ENCODE measurements around the gene AIG1. TPM values are rescaled to one million over a fixed set of nuclear protein-coding genes. Genes with fewer than 3 reads are reported as not detected.

The AIG1 gene
- total RNA-seq, 1 donor from 2014 or later, result 17.5 TPM

- TF ChIP-seq CTCF (IDR thresholded peaks at IDR 0.05; ENCODE audit: unreplicated experiment), result no peak
- DNase-seq (ENCODE audit: low spot score), result no peak
- H3K27me3 Mint-ChIP-seq (ENCODE audit: unreplicated experiment), result no peaks in the 10 kb centered on the region
- no peaks in the 10 kb centered on the region for H3K4me1 Mint-ChIP-seq (ENCODE audit: unreplicated experiment)
- no peak overlapping the region for H3K4me3 Mint-ChIP-seq (ENCODE audit: unreplicated experiment)
- no peaks in the 10 kb centered on the region for H3K9me3 Mint-ChIP-seq (ENCODE audit: unreplicated experiment)
- no peaks in the 10 kb centered on the region for H3K36me3 Mint-ChIP-seq (ENCODE audit: low read depth, unreplicated experiment)
- no peak overlapping the region for H3K27ac Mint-ChIP-seq (ENCODE audit: unreplicated experiment)
These were observed 301.0 kb downstream of the AIG1 start for GRCh38 chr6:143361536-143362191.

- TF ChIP-seq CTCF (IDR thresholded peaks at IDR 0.05; ENCODE audit: unreplicated experiment), result no peak
- DNase-seq (ENCODE audit: low spot score), result no peak
- Mint-ChIP-seq H3K4me1 (ENCODE audit: unreplicated experiment) (no peaks in the 10 kb centered on the region), H3K9me3 (ENCODE audit: unreplicated experiment) (no peaks in the 10 kb centered on the region), H3K36me3 (ENCODE audit: low read depth, unreplicated experiment) (no peaks in the 10 kb centered on the region), H3K4me3 (ENCODE audit: unreplicated experiment) (no peak overlapping the region), H3K27ac (ENCODE audit: unreplicated experiment) (no peak overlapping the region), H3K27me3 (ENCODE audit: unreplicated experiment) (no peaks in the 10 kb centered on the region)
These were observed 301.5 kb downstream of the AIG1 start for GRCh38 chr6:143362192-143362558.

GRCh38 chr6:143363299-143363698 is 302.6 kb downstream of the AIG1 start:
- DNase-seq (ENCODE audit: low spot score), result no peak
- Mint-ChIP-seq H3K4me1 (ENCODE audit: unreplicated experiment) (peaks cover 5% of the 10 kb centered on the region), H3K27me3 (ENCODE audit: unreplicated experiment) (no peaks in the 10 kb centered on the region), H3K27ac (ENCODE audit: unreplicated experiment) (no peak overlapping the region), H3K9me3 (ENCODE audit: unreplicated experiment) (no peaks in the 10 kb centered on the region), H3K4me3 (ENCODE audit: unreplicated experiment) (no peak overlapping the region), H3K36me3 (ENCODE audit: low read depth, unreplicated experiment) (no peaks in the 10 kb centered on the region)
- no peak for TF ChIP-seq CTCF (IDR thresholded peaks at IDR 0.05; ENCODE audit: unreplicated experiment)

GRCh38 chr6:143368426-143368825 is 307.7 kb downstream of the AIG1 start:
- H3K27me3 Mint-ChIP-seq (ENCODE audit: unreplicated experiment), result no peaks in the 10 kb centered on the region
- no peak for TF ChIP-seq CTCF (IDR thresholded peaks at IDR 0.05; ENCODE audit: unreplicated experiment)
- no peaks in the 10 kb centered on the region for H3K36me3 Mint-ChIP-seq (ENCODE audit: low read depth, unreplicated experiment)
- H3K9me3 Mint-ChIP-seq (ENCODE audit: unreplicated experiment), result no peaks in the 10 kb centered on the region
- no peak for DNase-seq (ENCODE audit: low spot score)
- no peak overlapping the region for H3K27ac Mint-ChIP-seq (ENCODE audit: unreplicated experiment)
- no peak overlapping the region for H3K4me3 Mint-ChIP-seq (ENCODE audit: unreplicated experiment)
- peaks cover 6% of the 10 kb centered on the region for H3K4me1 Mint-ChIP-seq (ENCODE audit: unreplicated experiment)

- H3K27me3 Mint-ChIP-seq (ENCODE audit: unreplicated experiment), result no peaks in the 10 kb centered on the region
- no peaks in the 10 kb centered on the region for H3K9me3 Mint-ChIP-seq (ENCODE audit: unreplicated experiment)
- H3K4me1 Mint-ChIP-seq (ENCODE audit: unreplicated experiment), result peaks cover 6% of the 10 kb centered on the region
- TF ChIP-seq CTCF (IDR thresholded peaks at IDR 0.05; ENCODE audit: unreplicated experiment), result no peak
- no peaks in the 10 kb centered on the region for H3K36me3 Mint-ChIP-seq (ENCODE audit: low read depth, unreplicated experiment)
- no peak overlapping the region for H3K27ac Mint-ChIP-seq (ENCODE audit: unreplicated experiment)
- no peak for DNase-seq (ENCODE audit: low spot score)
- H3K4me3 Mint-ChIP-seq (ENCODE audit: unreplicated experiment), result no peak overlapping the region
These were observed 309.3 kb downstream of the AIG1 start for GRCh38 chr6:143369971-143370370.

All from endothelial cell (in vitro differentiated cells).